K562 (cell line): ENCODE results near the gene PCBP2. TPM values are rescaled to one million over a fixed set of nuclear protein-coding genes. Genes with fewer than 3 reads are reported as not detected.

ENCODE experiments used
- JUN ChIP-seq, 2 experiments: sonication (generic) in 1 of 2; formaldehyde crosslinking in 1 of 2; IDR thresholded peaks; 2 replicates each; pipeline versions ENCODE4 v1.6.1 to v1.8.0; 2012 to 2022; ENCODE audit warnings: borderline replicate concordance in 2 of 2, mild to moderate bottlenecking in 2 of 2, improper control_type of control experiment in 1 of 2, low read depth in 1 of 2, low read length in 1 of 2, missing genetic modification reagents in 1 of 2
- MCM7 ChIP-seq, 2 experiments: fragments of 450-650 bp; IDR thresholded peaks; 2 replicates each; pipeline ENCODE4 v1.6.1; 2016 to 2018
- MYBL2 ChIP-seq, 2 experiments: fragments of 450-650 bp in 1 of 2; sonication (generic) in 1 of 2; formaldehyde crosslinking in 1 of 2; IDR thresholded peaks; 2 replicates each; pipeline versions ENCODE4 v1.6.1 to v1.8.1; 2017 to 2022; ENCODE audit warnings: borderline replicate concordance in 1 of 2, inconsistent platforms in 1 of 2, low read depth in 1 of 2, mild to moderate bottlenecking in 1 of 2, missing genetic modification reagents in 1 of 2, moderate library complexity in 1 of 2
- ZNF507 ChIP-seq: conservative IDR thresholded peaks from 2 replicates; pipeline ENCODE4 v1.6.1; 2017; ENCODE audit warnings: missing genetic modification characterization, missing compliant biosample characterization
- ZNF778 ChIP-seq: fragments of 450-650 bp; formaldehyde crosslinking; IDR thresholded peaks from 2 replicates; pipeline ENCODE4 v1.4.0; 2020; ENCODE audit warnings: mild to moderate bottlenecking, moderate library complexity
- polyA plus RNA-seq, 8 experiments: library from polyadenylated mRNA; depleted of rRNA in 4 of 8; stranded (reverse) in 5 of 8; unstranded in 3 of 8; fragments of >200 nt; fragmentation: Nextera tagmentation in 2 of 8; fragmentation: Illumina TruSeq in 1 of 8; extraction: Ambion mirVana in 2 of 8; extraction: Trizol in 1 of 8; gene quantifications; 2 replicates each; pipeline versions ENCODE4 v1.2.1 to v1.2.3, GENCODE V29; 2011 to 2014; ENCODE audit warnings: inconsistent platforms in 1 of 8, missing spikeins in 1 of 8
- total RNA-seq, 7 experiments: library from RNA; depleted of rRNA in 6 of 7; stranded (reverse); fragments of >200 nt in 6 of 7; fragmentation: Illumina TruSeq in 2 of 7; extraction: Trizol in 2 of 7; gene quantifications; 2 replicates each; pipeline versions ENCODE4 v1.2.1 to v1.2.3, GENCODE V29; 2011 to 2021; ENCODE audit warnings: low replicate concordance in 1 of 7
- TF ChIP-seq, protein P1 (sequence below): fragments of 150-350 bp; conservative IDR thresholded peaks from 2 replicates; pipeline ENCODE4 v1.6.1; 2014; ENCODE audit warnings: low read length

PCBP2 gene
- total and polyA plus RNA-seq, 9 of the 15 experiments (the other 6 are each of a cell fraction or from before 2014, with no cell fraction given) = 137 to 831 (median 328) TPM

DNA sequence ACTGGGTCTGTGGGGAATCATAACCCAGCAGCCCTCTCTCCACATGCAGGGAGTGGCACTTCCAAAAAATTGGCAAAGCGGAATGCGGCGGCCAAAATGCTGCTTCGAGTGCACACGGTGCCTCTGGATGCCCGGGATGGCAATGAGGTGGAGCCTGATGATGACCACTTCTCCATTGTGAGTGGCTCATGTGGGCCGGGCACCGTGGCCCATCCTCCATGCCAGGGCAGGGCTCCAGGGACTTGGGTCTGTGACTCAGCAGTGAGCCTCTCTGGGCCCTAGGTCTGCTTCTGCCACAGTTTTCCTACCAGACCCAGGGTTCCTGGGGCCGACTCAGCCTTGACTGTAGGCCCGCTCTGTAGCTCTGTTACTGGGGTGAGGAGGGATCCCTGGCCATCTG, 53.2 kb downstream of the PCBP2 start (continued):
- TF ChIP-seq, protein P1, sequence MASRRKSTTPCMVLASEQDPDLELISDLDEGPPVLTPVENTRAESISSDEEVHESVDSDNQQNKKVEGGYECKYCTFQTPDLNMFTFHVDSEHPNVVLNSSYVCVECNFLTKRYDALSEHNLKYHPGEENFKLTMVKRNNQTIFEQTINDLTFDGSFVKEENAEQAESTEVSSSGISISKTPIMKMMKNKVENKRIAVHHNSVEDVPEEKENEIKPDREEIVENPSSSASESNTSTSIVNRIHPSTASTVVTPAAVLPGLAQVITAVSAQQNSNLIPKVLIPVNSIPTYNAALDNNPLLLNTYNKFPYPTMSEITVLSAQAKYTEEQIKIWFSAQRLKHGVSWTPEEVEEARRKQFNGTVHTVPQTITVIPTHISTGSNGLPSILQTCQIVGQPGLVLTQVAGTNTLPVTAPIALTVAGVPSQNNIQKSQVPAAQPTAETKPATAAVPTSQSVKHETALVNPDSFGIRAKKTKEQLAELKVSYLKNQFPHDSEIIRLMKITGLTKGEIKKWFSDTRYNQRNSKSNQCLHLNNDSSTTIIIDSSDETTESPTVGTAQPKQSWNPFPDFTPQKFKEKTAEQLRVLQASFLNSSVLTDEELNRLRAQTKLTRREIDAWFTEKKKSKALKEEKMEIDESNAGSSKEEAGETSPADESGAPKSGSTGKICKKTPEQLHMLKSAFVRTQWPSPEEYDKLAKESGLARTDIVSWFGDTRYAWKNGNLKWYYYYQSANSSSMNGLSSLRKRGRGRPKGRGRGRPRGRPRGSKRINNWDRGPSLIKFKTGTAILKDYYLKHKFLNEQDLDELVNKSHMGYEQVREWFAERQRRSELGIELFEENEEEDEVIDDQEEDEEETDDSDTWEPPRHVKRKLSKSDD = no peak
- TF ChIP-seq ZNF507 (tag) (no peak), ZNF778 (no peak), MCM7 (IDR thresholded peaks at IDR 0.05) (no peak), JUN (IDR thresholded peaks at IDR 0.05; ENCODE audit: borderline replicate concordance, low read depth, low read length) (no peak), JUN (CRISPR knock-in tag; IDR thresholded peaks at IDR 0.05; ENCODE audit: borderline replicate concordance) (no peak), MYBL2 (IDR thresholded peaks at IDR 0.05; ENCODE audit: low read depth) (no peak), MYBL2 (CRISPR knock-in tag; IDR thresholded peaks at IDR 0.05; ENCODE audit: borderline replicate concordance) (no peak)
